ENCODE results near the gene CKS2. TPM values are rescaled to one million over a fixed set of nuclear protein-coding genes. Genes with fewer than 3 reads are reported as not detected.
"Not testable (repeated sequence)": the region's sequence is repeated elsewhere in the genome, so short reads cannot be mapped to it uniquely, and the experiment has no call there.

CKS2 gene
- total RNA-seq = 100 to 1,000 TPM; 114 to 126 TPM

- Mint-ChIP-seq H3K27me3 (no peaks in the 10 kb centered on the region), H3K36me3 (peaks cover 20% of the 10 kb centered on the region), H3K9me3 (no peaks in the 10 kb centered on the region), H3K4me3 (peak within 1 kb of the TSS; percentile 93), H3K27ac (peak within 1 kb of the TSS; percentile 99), H3K4me1 (peaks cover 31% of the 10 kb centered on the region)
- ATAC-seq (ENCODE audit: low read depth) (peak; percentile 87), DNase-seq (peak; percentile 99)
- POLR2A ChIA-PET = interaction anchor here (1.0 to 1.5 kb wide), 7 partner anchors 9 to 926 kb away, joined by 3 to 11 read pairs (median 5); partner anchors contain the start of gene SECISBP2
Observed at GRCh38 chr9:89310475-89311345, at the start of gene CKS2. CKS2 (plus strand) TSS chr9:89311195; CDS start chr9:89311293, 98 bp downstream.

- Mint-ChIP-seq H3K9me3 (peaks cover 21% of the 10 kb centered on the region), H3K27ac (no peak overlapping the region), H3K36me3 (peaks cover 7% of the 10 kb centered on the region), H3K4me3 (no peak overlapping the region), H3K4me1 (peaks cover 16% of the 10 kb centered on the region), H3K27me3 (peaks cover 36% of the 10 kb centered on the region)
- ATAC-seq (ENCODE audit: low read depth) (no peak), DNase-seq (no peak)
- POLR2A ChIA-PET = no interaction called here
Observed at GRCh38 chr9:89273528-89274279, 37.3 kb upstream of the CKS2 start.

GRCh38 chr9:89274838-89275237 lies 36.2 kb upstream of the CKS2 start:
- ATAC-seq (ENCODE audit: low read depth) (no peak), DNase-seq (no peak)
- H3K36me3 Mint-ChIP-seq = peaks cover 7% of the 10 kb centered on the region
- no peak overlapping the region for H3K27ac Mint-ChIP-seq
- H3K9me3 Mint-ChIP-seq = peaks cover 21% of the 10 kb centered on the region
- no peak overlapping the region for H3K4me3 Mint-ChIP-seq
- POLR2A ChIA-PET = no interaction called here
- H3K4me1 Mint-ChIP-seq = peaks cover 23% of the 10 kb centered on the region
- H3K27me3 Mint-ChIP-seq = peaks cover 27% of the 10 kb centered on the region

- DNase-seq; POLR2A ChIA-PET; H3K27ac Mint-ChIP-seq; H3K36me3 Mint-ChIP-seq; H3K4me3 Mint-ChIP-seq; ATAC-seq (ENCODE audit: low read depth): not testable (repeated sequence)
- Mint-ChIP-seq H3K4me1 (peaks cover 25% of the 10 kb centered on the region), H3K27me3 (peaks cover 27% of the 10 kb centered on the region), H3K9me3 (peaks cover 21% of the 10 kb centered on the region)
Observed at GRCh38 chr9:89276040-89276439, 35.0 kb upstream of the CKS2 start.

GRCh38 chr9:89277043-89277442 lies 34.0 kb upstream of the CKS2 start:
- H3K27ac Mint-ChIP-seq = peak overlapping the region; percentile 62
- DNase-seq = no peak
- peak; percentile 38 for ATAC-seq (ENCODE audit: low read depth)

GRCh38 chr9:89277454-89277853 lies 33.5 kb upstream of the CKS2 start:
- peaks cover 17% of the 10 kb centered on the region for H3K9me3 Mint-ChIP-seq
- peak; percentile 86 for ATAC-seq (ENCODE audit: low read depth)

More at GRCh38 chr9:89277043-89277442, 34.0 kb upstream of the CKS2 start:
- Mint-ChIP-seq H3K9me3 (peaks cover 18% of the 10 kb centered on the region), H3K27me3 (peaks cover 25% of the 10 kb centered on the region), H3K4me1 (peaks cover 25% of the 10 kb centered on the region), H3K36me3 (peaks cover 7% of the 10 kb centered on the region), H3K4me3 (peak overlapping the region; percentile 67)
- POLR2A ChIA-PET = interaction anchor here (1.3 kb wide), 1 partner anchor 33 kb away, joined by 5 read pairs; no protein-coding TSS in a partner anchor

GRCh38 chr9:89278551-89278950 lies 32.4 kb upstream of the CKS2 start:
- ATAC-seq (ENCODE audit: low read depth) (no peak), DNase-seq (no peak)
- POLR2A ChIA-PET = no interaction called here
- H3K27me3 Mint-ChIP-seq = peaks cover 19% of the 10 kb centered on the region
- H3K4me1 Mint-ChIP-seq = peaks cover 25% of the 10 kb centered on the region
- peaks cover 11% of the 10 kb centered on the region for H3K9me3 Mint-ChIP-seq
- H3K36me3 Mint-ChIP-seq = peaks cover 5% of the 10 kb centered on the region
- H3K4me3 Mint-ChIP-seq = no peak overlapping the region
- H3K27ac Mint-ChIP-seq = no peak overlapping the region

More at GRCh38 chr9:89277454-89277853, 33.5 kb upstream of the CKS2 start:
- peak overlapping the region; percentile 67 for H3K4me3 Mint-ChIP-seq
- POLR2A ChIA-PET = interaction anchor here (1.3 kb wide), 1 partner anchor 33 kb away, joined by 5 read pairs; no protein-coding TSS in a partner anchor
- peaks cover 25% of the 10 kb centered on the region for H3K4me1 Mint-ChIP-seq
- DNase-seq = no peak
- peak overlapping the region; percentile 62 for H3K27ac Mint-ChIP-seq
- H3K36me3 Mint-ChIP-seq = peaks cover 7% of the 10 kb centered on the region
- peaks cover 21% of the 10 kb centered on the region for H3K27me3 Mint-ChIP-seq

- DNase-seq (no peak), ATAC-seq (ENCODE audit: low read depth) (peak; percentile 49)
- Mint-ChIP-seq H3K4me1 (peaks cover 25% of the 10 kb centered on the region), H3K27me3 (peaks cover 20% of the 10 kb centered on the region), H3K4me3 (peak overlapping the region; percentile 9), H3K9me3 (peaks cover 9% of the 10 kb centered on the region), H3K27ac (peak overlapping the region; percentile 49), H3K36me3 (peaks cover 5% of the 10 kb centered on the region)
- POLR2A ChIA-PET = interaction anchor here (2.1 kb wide), 1 partner anchor 31 kb away, joined by 6 read pairs; no protein-coding TSS in a partner anchor
Observed at GRCh38 chr9:89278997-89279739, 31.8 kb upstream of the CKS2 start.

GRCh38 chr9:89281106-89281505 lies 29.9 kb upstream of the CKS2 start:
- DNase-seq (no peak), ATAC-seq (ENCODE audit: low read depth) (no peak)
- H3K4me3 Mint-ChIP-seq = no peak overlapping the region
- no peak overlapping the region for H3K27ac Mint-ChIP-seq
- peaks cover 5% of the 10 kb centered on the region for H3K36me3 Mint-ChIP-seq
- POLR2A ChIA-PET = interaction anchor here (2.1 kb wide), 1 partner anchor 29 kb away, joined by 6 read pairs; no protein-coding TSS in a partner anchor
- peaks cover 4% of the 10 kb centered on the region for H3K9me3 Mint-ChIP-seq
- peaks cover 22% of the 10 kb centered on the region for H3K27me3 Mint-ChIP-seq
- peaks cover 25% of the 10 kb centered on the region for H3K4me1 Mint-ChIP-seq

- POLR2A ChIA-PET; H3K9me3 Mint-ChIP-seq; H3K4me3 Mint-ChIP-seq; ATAC-seq (ENCODE audit: low read depth); H3K36me3 Mint-ChIP-seq; H3K27ac Mint-ChIP-seq: not testable (repeated sequence)
- Mint-ChIP-seq H3K4me1 (peaks cover 16% of the 10 kb centered on the region), H3K27me3 (peaks cover 19% of the 10 kb centered on the region)
- peak; percentile 37 for DNase-seq
Observed at GRCh38 chr9:89282248-89282968, 28.6 kb upstream of the CKS2 start.

GRCh38 chr9:89284076-89284475 lies 26.9 kb upstream of the CKS2 start:
- Mint-ChIP-seq H3K4me1 (peaks cover 9% of the 10 kb centered on the region), H3K9me3 (no peaks in the 10 kb centered on the region), H3K36me3 (no peaks in the 10 kb centered on the region), H3K27me3 (peaks cover 19% of the 10 kb centered on the region), H3K4me3 (no peak overlapping the region), H3K27ac (no peak overlapping the region)
- POLR2A ChIA-PET = no interaction called here
- no peak for ATAC-seq (ENCODE audit: low read depth)
- DNase-seq = no peak

GRCh38 chr9:89291741-89292140 lies 19.3 kb upstream of the CKS2 start:
- H3K9me3 Mint-ChIP-seq = peaks cover 1% of the 10 kb centered on the region
- no peaks in the 10 kb centered on the region for H3K4me1 Mint-ChIP-seq
- POLR2A ChIA-PET = no interaction called here
- no peak overlapping the region for H3K4me3 Mint-ChIP-seq
- H3K27ac Mint-ChIP-seq = no peak overlapping the region
- peaks cover 12% of the 10 kb centered on the region for H3K27me3 Mint-ChIP-seq
- DNase-seq (no peak), ATAC-seq (ENCODE audit: low read depth) (no peak)
- H3K36me3 Mint-ChIP-seq = no peaks in the 10 kb centered on the region

Data from activated naive CD8-positive, alpha-beta T cell treated with anti-CD3 and anti-CD28 coated beads, Interleukin-2, amount 10 ng/mL, durations not matched to agents 7 days and 5 days (primary cell).